Keratinocyte (primary cell): ENCODE data around the gene DLGAP1. TPM values are rescaled to one million over a fixed set of nuclear protein-coding genes. Genes with fewer than 3 reads are reported as not detected.

Experiments
- DNase-seq: peaks from one replicate; pipeline ENCODE4 v3.0.0-alpha.2; 2011; ENCODE audit warnings: low read depth, missing footprints, low spot score
- FAIRE-seq: peaks from 2 replicates; lab custom pipeline; 2011; peaks lifted over from hg19 to GRCh38; lab: Jason Lieb, UNC
- H2AFZ ChIP-seq: 2 replicates; pipeline ENCODE4 v1.6.0; 2012; ENCODE audit warnings: low read length, control low read depth, inconsistent platforms; ENCODE audit not compliant: control insufficient read depth
- H3K27ac ChIP-seq: 2 replicates; pipeline ENCODE4 v1.5.1; 2011; ENCODE audit warnings: low read length; ENCODE audit not compliant: control insufficient read depth, insufficient read depth
- H3K27me3 ChIP-seq: 3 replicates; pipeline ENCODE4 v1.6.0; 2011; ENCODE audit warnings: low read length; ENCODE audit not compliant: control insufficient read depth, insufficient read depth; ENCODE audit errors: extremely low read depth
- H3K36me3 ChIP-seq, 2 experiments: 2 replicates in 1 of 2; 3 replicates in 1 of 2; pipeline ENCODE4 v1.5.1; 2011; ENCODE audit warnings: low read length in 2 of 2, mild to moderate bottlenecking in 1 of 2; ENCODE audit not compliant: control insufficient read depth in 2 of 2, insufficient read depth in 2 of 2; ENCODE audit errors: extremely low read depth in 1 of 2
- H3K4me1 ChIP-seq: 3 replicates; pipeline ENCODE4 v1.5.1; 2011; ENCODE audit warnings: low read length; ENCODE audit not compliant: control insufficient read depth, insufficient read depth; ENCODE audit errors: extremely low read depth
- H3K4me2 ChIP-seq: 3 replicates; pipeline ENCODE4 v1.6.0; 2011; ENCODE audit warnings: low read depth, low read length; ENCODE audit not compliant: control insufficient read depth, insufficient read depth; ENCODE audit errors: extremely low read depth
- H3K4me3 ChIP-seq, 3 experiments: fragments of 200-600 bp in 1 of 3; sonication (generic) in 1 of 3; 2 replicates in 2 of 3; 3 replicates in 1 of 3; pipeline ENCODE4 v1.5.1; 2011 to 2016; ENCODE audit warnings: low read length in 3 of 3, mild to moderate bottlenecking in 3 of 3, control low read depth in 2 of 3, inconsistent platforms in 1 of 3, low read depth in 1 of 3, mixed read lengths in 1 of 3, mixed run types in 1 of 3, moderate library complexity in 1 of 3; ENCODE audit not compliant: control insufficient read depth in 2 of 3, insufficient read depth in 2 of 3; ENCODE audit errors: extremely low read depth in 1 of 3
- H3K79me2 ChIP-seq: 2 replicates; pipeline ENCODE4 v1.6.0; 2012; ENCODE audit warnings: low read length; ENCODE audit not compliant: control insufficient read depth, insufficient read depth
- H3K9ac ChIP-seq: 3 replicates; pipeline ENCODE4 v1.6.0; 2011; ENCODE audit warnings: low read length; ENCODE audit not compliant: control insufficient read depth, insufficient read depth; ENCODE audit errors: extremely low read depth
- H3K9me1 ChIP-seq: 3 replicates; pipeline ENCODE4 v1.6.0; 2011; ENCODE audit warnings: low read length; ENCODE audit not compliant: control insufficient read depth, insufficient read depth; ENCODE audit errors: extremely low read depth
- H3K9me3 ChIP-seq: 2 replicates; pipeline ENCODE4 v1.5.1; 2012; ENCODE audit warnings: low read depth, low read length; ENCODE audit not compliant: control insufficient read depth
- H4K20me1 ChIP-seq: 3 replicates; pipeline ENCODE4 v1.6.0; 2011; ENCODE audit warnings: low read length; ENCODE audit not compliant: control insufficient read depth, insufficient read depth; ENCODE audit errors: extremely low read depth
- EZH2 ChIP-seq: IDR thresholded peaks from one replicate; pipeline ENCODE4 v1.6.1; 2012; ENCODE audit warnings: inconsistent platforms, mild to moderate bottlenecking, low read length, moderate library complexity
- dilution Hi-C: fragments of 300-500 bp; cut with MboI; formaldehyde crosslinking; loops from one replicate; pipeline ENCODE4 v1.7.0; 2020; ENCODE audit warnings: low sequenced_read_pairs; ENCODE audit not compliant: extremely low pct_ligation_motif_present
- polyA plus RNA-seq, 5 experiments: library from polyadenylated mRNA; depleted of rRNA in 3 of 5; stranded (reverse) in 3 of 5; stranded (forward) in 1 of 5; unstranded in 1 of 5; fragments of >200 nt; gene quantifications; 1 replicate in 1 of 5; 2 replicates in 3 of 5; 3 replicates in 1 of 5; pipeline versions ENCODE4 v1.2.1 to v1.2.3, GENCODE V29; 2011 to 2012; ENCODE audit warnings: missing spikeins in 2 of 5, low read depth in 1 of 5, low replicate concordance in 1 of 5
- TF ChIP-seq, protein P1 (sequence below), 3 experiments: IDR thresholded peaks in 1 of 3; conservative IDR thresholded peaks in 1 of 3; optimal IDR thresholded peaks in 1 of 3; 2 replicates in 2 of 3; 3 replicates in 1 of 3; pipeline versions ENCODE3 to v1.5.1; 2011; ENCODE audit warnings: low read length in 3 of 3, mild to moderate bottlenecking in 3 of 3, moderate library complexity in 2 of 3, control low read depth in 1 of 3, inconsistent platforms in 1 of 3; ENCODE audit not compliant: insufficient read depth in 2 of 3; ENCODE audit errors: extremely low read depth in 1 of 3

DLGAP1 gene
- polyA plus RNA-seq, 1 donor (not counting 4 experiments of a cell fraction or from before 2014, with no cell fraction given): not detected

DNA sequence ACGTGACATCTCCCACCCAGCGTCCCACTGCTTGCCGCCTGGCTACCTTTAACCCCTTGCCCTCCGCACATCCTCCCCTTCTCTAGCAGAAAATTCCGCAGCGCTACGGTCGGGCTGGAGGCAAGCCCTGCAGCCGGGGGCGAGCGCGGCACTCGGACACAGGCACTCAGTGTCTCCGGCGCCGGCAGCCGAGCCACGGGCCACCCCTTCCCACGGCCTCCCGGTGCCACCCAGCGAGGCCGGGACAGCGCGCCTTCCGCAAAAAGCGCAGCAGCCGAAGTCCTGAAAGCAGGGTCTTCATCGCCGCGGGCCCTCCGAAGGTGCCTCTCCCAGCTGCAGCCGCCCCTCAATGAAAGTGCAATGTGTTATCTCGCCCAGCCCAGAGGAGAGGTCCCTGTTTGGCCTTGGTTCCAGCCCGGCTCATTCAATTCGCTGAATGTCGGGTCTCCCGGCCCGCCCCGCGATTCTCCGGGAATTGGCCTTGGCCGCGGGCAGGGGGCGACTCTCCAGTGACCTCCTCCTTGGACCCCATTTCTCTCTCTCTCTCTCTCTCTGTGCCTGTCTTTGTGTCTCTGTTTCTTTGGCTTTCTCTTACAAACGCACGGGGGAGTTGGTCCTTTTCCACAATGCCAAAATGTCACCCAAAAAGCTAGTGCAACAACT, 1.1 kb downstream of the DLGAP1 start:
- no peaks in the 10 kb centered on the region for H3K9me3 ChIP-seq
- no peaks in the 10 kb centered on the region for H3K79me2 ChIP-seq
- H3K9me1 ChIP-seq: no peaks in the 10 kb centered on the region
- peaks cover 29% of the 10 kb centered on the region for H3K27me3 ChIP-seq
- H3K4me1 ChIP-seq: no peaks in the 10 kb centered on the region
- no peak overlapping the region for H3K9ac ChIP-seq
- no peaks in the 10 kb centered on the region for H3K36me3 ChIP-seq
- dilution Hi-C loops: no loop called here
- H2AFZ ChIP-seq: no peak overlapping the region
- peak; percentile 91 for TF ChIP-seq EZH2
- TF ChIP-seq, protein P1, sequence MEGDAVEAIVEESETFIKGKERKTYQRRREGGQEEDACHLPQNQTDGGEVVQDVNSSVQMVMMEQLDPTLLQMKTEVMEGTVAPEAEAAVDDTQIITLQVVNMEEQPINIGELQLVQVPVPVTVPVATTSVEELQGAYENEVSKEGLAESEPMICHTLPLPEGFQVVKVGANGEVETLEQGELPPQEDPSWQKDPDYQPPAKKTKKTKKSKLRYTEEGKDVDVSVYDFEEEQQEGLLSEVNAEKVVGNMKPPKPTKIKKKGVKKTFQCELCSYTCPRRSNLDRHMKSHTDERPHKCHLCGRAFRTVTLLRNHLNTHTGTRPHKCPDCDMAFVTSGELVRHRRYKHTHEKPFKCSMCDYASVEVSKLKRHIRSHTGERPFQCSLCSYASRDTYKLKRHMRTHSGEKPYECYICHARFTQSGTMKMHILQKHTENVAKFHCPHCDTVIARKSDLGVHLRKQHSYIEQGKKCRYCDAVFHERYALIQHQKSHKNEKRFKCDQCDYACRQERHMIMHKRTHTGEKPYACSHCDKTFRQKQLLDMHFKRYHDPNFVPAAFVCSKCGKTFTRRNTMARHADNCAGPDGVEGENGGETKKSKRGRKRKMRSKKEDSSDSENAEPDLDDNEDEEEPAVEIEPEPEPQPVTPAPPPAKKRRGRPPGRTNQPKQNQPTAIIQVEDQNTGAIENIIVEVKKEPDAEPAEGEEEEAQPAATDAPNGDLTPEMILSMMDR (optimal IDR thresholded peaks at IDR 0.05 in 1 of 3, IDR thresholded peaks at IDR 0.05 in 1 of 3, conservative IDR thresholded peaks at IDR 0.05 in 1 of 3; ENCODE audit: extremely low read depth in 1 of 3, insufficient read depth in 2 of 3, low read length in 3 of 3): no peak
- no peak overlapping the region for H3K27ac ChIP-seq
- DNase-seq (no peak), FAIRE-seq (no peak)
- no peaks in the 10 kb centered on the region for H4K20me1 ChIP-seq
- no peak overlapping the region for H3K4me2 ChIP-seq
- H3K4me3 ChIP-seq: no peak overlapping the region

DNA sequence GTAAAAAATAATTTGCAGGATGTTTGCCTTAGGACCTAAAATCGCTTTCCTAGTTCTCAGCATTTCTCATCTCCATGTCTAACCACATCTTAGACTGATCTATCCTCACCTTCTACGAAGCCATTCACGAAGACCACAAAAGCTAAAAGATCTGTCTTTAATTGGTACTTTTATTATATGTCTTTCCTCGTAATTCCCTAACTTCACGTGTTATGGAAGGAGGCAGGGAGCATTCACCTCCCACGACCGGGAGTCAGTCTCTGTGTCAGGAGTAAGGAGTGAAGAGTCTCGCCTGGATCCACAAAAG, 1.6 kb downstream of the DLGAP1 start:
- H3K4me3 ChIP-seq: no peak overlapping the region
- no peak overlapping the region for H2AFZ ChIP-seq
- H3K27ac ChIP-seq: no peak overlapping the region
- H4K20me1 ChIP-seq: no peaks in the 10 kb centered on the region
- FAIRE-seq (no peak), DNase-seq (no peak)
- H3K4me1 ChIP-seq: no peaks in the 10 kb centered on the region
- H3K27me3 ChIP-seq: peaks cover 29% of the 10 kb centered on the region
- no peaks in the 10 kb centered on the region for H3K9me1 ChIP-seq
- H3K36me3 ChIP-seq: no peaks in the 10 kb centered on the region
- no peaks in the 10 kb centered on the region for H3K79me2 ChIP-seq
- no peak overlapping the region for H3K9ac ChIP-seq
- TF ChIP-seq, protein P1 (optimal IDR thresholded peaks at IDR 0.05 in 1 of 3, IDR thresholded peaks at IDR 0.05 in 1 of 3, conservative IDR thresholded peaks at IDR 0.05 in 1 of 3; ENCODE audit: extremely low read depth in 1 of 3, insufficient read depth in 2 of 3, low read length in 3 of 3): no peak
- TF ChIP-seq EZH2: no peak
- no peaks in the 10 kb centered on the region for H3K9me3 ChIP-seq
- no peak overlapping the region for H3K4me2 ChIP-seq
- dilution Hi-C loops: no loop called here
